Cardiac fibroblast (primary cell): ENCODE data around the gene FBN1.

Source experiments
- DNase-seq, 2 donors: peaks; one replicate each; pipeline versions ENCODE4 v3.0.0 to v3.0.0-alpha.2; 2010; ENCODE audit warnings: low read depth in 2 of 2
- H3K4me3 ChIP-seq, 2 donors: replicated peaks in 1 of 2; 1 replicate in 1 of 2; 2 replicates in 1 of 2; pipeline ENCODE4 v1.5.1; 2011; ENCODE audit warnings: low read depth in 2 of 2, low read length in 2 of 2, mild to moderate bottlenecking in 2 of 2, moderate library complexity in 1 of 2
- CTCF ChIP-seq: IDR thresholded peaks from one replicate; pipeline ENCODE4 v1.5.1; 2011; ENCODE audit warnings: low read depth, mild to moderate bottlenecking, low read length, inconsistent platforms

FBN1 gene

GRCh38 chr15:48533982-48534381, 111.5 kb downstream of the FBN1 start:
- TF ChIP-seq CTCF = no peak
- H3K4me3 ChIP-seq = no peak overlapping the region
- DNase-seq = peak in 1 of 2 donors; percentile 67

GRCh38 chr15:48532946-48533345, 112.6 kb downstream of the FBN1 start:
- TF ChIP-seq CTCF = no peak
- DNase-seq = no peak
- H3K4me3 ChIP-seq = no peak overlapping the region

- H3K4me3 ChIP-seq = no peak overlapping the region
- DNase-seq = no peak
- no peak for TF ChIP-seq CTCF
These were observed 115.0 kb downstream of the FBN1 start for GRCh38 chr15:48530528-48530927.

- H3K4me3 ChIP-seq = no peak overlapping the region
- no peak for TF ChIP-seq CTCF
- no peak for DNase-seq
These were observed 116.6 kb downstream of the FBN1 start for GRCh38 chr15:48528921-48529320.

- H3K4me3 ChIP-seq = no peak overlapping the region
- TF ChIP-seq CTCF = no peak
- DNase-seq = no peak
These were observed 118.0 kb downstream of the FBN1 start for GRCh38 chr15:48527517-48527916.

- no peak overlapping the region for H3K4me3 ChIP-seq
- no peak for DNase-seq
- no peak for TF ChIP-seq CTCF
These were observed 122.6 kb downstream of the FBN1 start for GRCh38 chr15:48522911-48523310.

GRCh38 chr15:48522123-48522522, 123.4 kb downstream of the FBN1 start:
- no peak for DNase-seq
- no peak for TF ChIP-seq CTCF
- H3K4me3 ChIP-seq = no peak overlapping the region
